Amniotic stem cell (primary cell): ENCODE measurements around the gene HTR3B.
"Not testable (repeated sequence)": the region's sequence is repeated elsewhere in the genome, so short reads cannot be mapped to it uniquely, and the experiment has no call there.

ENCODE experiments used
- DNase-seq: peaks from one replicate; lab custom pipeline; 2025; lab: John Stamatoyannopoulos, UW

Gene HTR3B

GRCh38 chr11:113946162-113946561, 41.6 kb downstream of the HTR3B start:
- not testable (repeated sequence) for DNase-seq

GRCh38 chr11:113947994-113948393, 43.4 kb downstream of the HTR3B start:
- no peak for DNase-seq

- no peak for DNase-seq
Measured at GRCh38 chr11:113949891-113950290, 45.3 kb downstream of the HTR3B start.

- no peak for DNase-seq
Measured at GRCh38 chr11:113951537-113951936, 46.9 kb downstream of the HTR3B start.

- no peak for DNase-seq
Measured at GRCh38 chr11:113952070-113952469, 47.5 kb downstream of the HTR3B start.

- no peak for DNase-seq
Measured at GRCh38 chr11:113952588-113952987, 48.0 kb downstream of the HTR3B start.

GRCh38 chr11:113954235-113954634, 49.6 kb downstream of the HTR3B start:
- no peak for DNase-seq

- no peak for DNase-seq
Measured at GRCh38 chr11:113956986-113957385, 52.4 kb downstream of the HTR3B start.

GRCh38 chr11:113960702-113961330, 56.2 kb downstream of the HTR3B start:
- no peak for DNase-seq

- no peak for DNase-seq
Measured at GRCh38 chr11:113967361-113967760, 62.8 kb downstream of the HTR3B start.

- DNase-seq, result no peak
Measured at GRCh38 chr11:113971506-113972195, 67.1 kb downstream of the HTR3B start.

GRCh38 chr11:113974741-113975470, 70.3 kb downstream of the HTR3B start, which contains the start of gene HTR3A:
Gene HTR3A, plus strand, starts transcription at chr11:113975108. Its CDS starts 218 bp downstream, at chr11:113975326.
- no peak for DNase-seq

GRCh38 chr11:113977071-113977490, 72.5 kb downstream of the HTR3B start:
- no peak for DNase-seq

GRCh38 chr11:113977701-113978100, 73.1 kb downstream of the HTR3B start:
- DNase-seq, result no peak

GRCh38 chr11:113979431-113979830, 74.8 kb downstream of the HTR3B start:
- DNase-seq, result no peak

- DNase-seq, result no peak
Measured at GRCh38 chr11:113980785-113981184, 76.2 kb downstream of the HTR3B start.

GRCh38 chr11:113982306-113982705, 77.7 kb downstream of the HTR3B start:
- no peak for DNase-seq

GRCh38 chr11:113984781-113985180, 80.2 kb downstream of the HTR3B start:
- no peak for DNase-seq

GRCh38 chr11:113985906-113986305, 81.3 kb downstream of the HTR3B start:
- DNase-seq, result no peak

GRCh38 chr11:113986351-113987140, 82.0 kb downstream of the HTR3B start:
- no peak for DNase-seq

GRCh38 chr11:113989381-113989780, 84.8 kb downstream of the HTR3B start:
- no peak for DNase-seq

GRCh38 chr11:113989916-113990315, 85.3 kb downstream of the HTR3B start:
- DNase-seq, result no peak
